T47D (cell line): ENCODE results near the gene CYP4X1.
"Not testable (repeated sequence)": the region's sequence is repeated elsewhere in the genome, so short reads cannot be mapped to it uniquely, and the experiment has no call there.

Source experiments
- DNase-seq, 2 experiments: peaks; one replicate each; pipeline versions ENCODE4 v3.0.0 to v3.0.0-alpha.2; 2011 to 2012; ENCODE audit warnings: low read depth in 1 of 2, low spot score in 1 of 2
- JUND ChIP-seq: IDR thresholded peaks from 2 replicates; pipeline ENCODE4 v1.6.1; 2012; ENCODE audit warnings: low read depth
- in situ Hi-C: cut with HindIII; loops from 2 replicates; pipeline ENCODE4 v1.10.0; 2016; ENCODE audit warnings: low sequenced_read_pairs, low pct_unique_long_range_greater_than_20kb

The CYP4X1 gene

GRCh38 chr1:47024141-47024801 is 802 bp downstream of the CYP4X1 start:
- no peak for DNase-seq
- no peak for TF ChIP-seq JUND
- in situ Hi-C loops = no loop called here

- no peak for TF ChIP-seq JUND
- DNase-seq = peak in 1 of 2 experiments; percentile 17
- in situ Hi-C loops = no loop called here
Observed at GRCh38 chr1:47030170-47030805, 6.8 kb downstream of the CYP4X1 start.

GRCh38 chr1:47031059-47031458 is 7.6 kb downstream of the CYP4X1 start:
- peak in 1 of 2 experiments; percentile 89 for DNase-seq
- in situ Hi-C loops = no loop called here
- TF ChIP-seq JUND = peak; percentile 67; the same call in 1 of the 2 replicates

- in situ Hi-C loops = no loop called here
- DNase-seq = peak in 1 of 2 experiments; percentile 18
- TF ChIP-seq JUND = no peak
Observed at GRCh38 chr1:47031585-47031984, 8.1 kb downstream of the CYP4X1 start.

GRCh38 chr1:47036764-47037163 is 13.3 kb downstream of the CYP4X1 start:
- TF ChIP-seq JUND = no peak
- DNase-seq = no peak
- in situ Hi-C loops = no loop called here

GRCh38 chr1:47059376-47059775 is 35.9 kb downstream of the CYP4X1 start:
- peak in 1 of 2 experiments; percentile 24 for DNase-seq
- no peak for TF ChIP-seq JUND
- in situ Hi-C loops = no loop called here

- TF ChIP-seq JUND = no peak
- peak in 1 of 2 experiments; percentile 28 for DNase-seq
- in situ Hi-C loops = no loop called here
Observed at GRCh38 chr1:47067097-47067594, 43.7 kb downstream of the CYP4X1 start, which contains the start of gene CYP4Z1. TSS of gene CYP4Z1 (plus strand) at chr1:47067231. CDS start at chr1:47067491, 260 bp downstream.

- DNase-seq, in situ Hi-C loops: not testable (repeated sequence)
Observed at GRCh38 chr1:47069080-47069479, 45.6 kb downstream of the CYP4X1 start.

GRCh38 chr1:47069509-47069908 is 46.0 kb downstream of the CYP4X1 start:
- in situ Hi-C loops, DNase-seq: not testable (repeated sequence)

GRCh38 chr1:47089356-47089755 is 65.9 kb downstream of the CYP4X1 start:
- in situ Hi-C loops = not testable (repeated sequence)

GRCh38 chr1:47091476-47091875 is 68.0 kb downstream of the CYP4X1 start:
- DNase-seq, in situ Hi-C loops: not testable (repeated sequence)

More at GRCh38 chr1:47089356-47089755, 65.9 kb downstream of the CYP4X1 start:
- DNase-seq = peak in 1 of 2 experiments; percentile 41
